ENCODE measurements around the gene ZNF107.

ZNF107 gene

DNA sequence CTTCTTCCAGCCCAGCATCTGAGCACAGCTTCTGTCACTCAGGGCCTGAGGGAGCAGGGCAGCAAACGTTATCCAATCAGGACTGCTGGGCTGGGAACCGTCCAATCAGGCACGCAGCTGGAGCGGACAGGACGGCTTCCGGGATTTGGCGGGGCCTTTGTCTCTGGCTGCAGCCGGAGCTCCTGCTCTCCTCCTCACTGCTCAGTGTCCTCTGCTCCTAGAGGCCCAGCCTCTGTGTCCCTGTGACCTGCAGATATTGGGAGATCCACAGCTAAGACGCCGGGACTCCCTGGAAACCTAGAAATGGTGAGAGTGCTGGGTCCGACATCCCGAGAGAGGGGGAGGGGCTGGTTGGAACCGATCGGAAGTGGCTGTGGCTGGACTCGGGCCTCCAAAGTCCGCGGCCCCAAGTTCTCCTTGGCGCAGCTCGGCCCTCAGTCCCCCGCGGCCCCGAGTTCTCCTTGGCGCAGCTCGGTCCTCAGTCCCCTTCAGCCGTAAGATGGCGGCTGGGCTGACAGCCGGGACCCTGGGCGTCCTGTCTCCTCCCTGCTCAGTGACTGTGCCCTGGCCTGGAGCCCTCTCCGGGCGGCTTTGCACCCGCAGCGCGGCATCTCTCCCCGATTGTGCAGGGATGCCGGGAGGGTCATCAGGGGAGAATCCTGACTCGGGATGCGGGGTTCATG is at the start of gene ZNF107:
Gene ZNF107 (plus strand): TSS at position 154 of the 683 bp plus-strand sequence. CDS start 150 bp downstream, at position 304.
- peak; percentile 92 for DNase-seq

DNA sequence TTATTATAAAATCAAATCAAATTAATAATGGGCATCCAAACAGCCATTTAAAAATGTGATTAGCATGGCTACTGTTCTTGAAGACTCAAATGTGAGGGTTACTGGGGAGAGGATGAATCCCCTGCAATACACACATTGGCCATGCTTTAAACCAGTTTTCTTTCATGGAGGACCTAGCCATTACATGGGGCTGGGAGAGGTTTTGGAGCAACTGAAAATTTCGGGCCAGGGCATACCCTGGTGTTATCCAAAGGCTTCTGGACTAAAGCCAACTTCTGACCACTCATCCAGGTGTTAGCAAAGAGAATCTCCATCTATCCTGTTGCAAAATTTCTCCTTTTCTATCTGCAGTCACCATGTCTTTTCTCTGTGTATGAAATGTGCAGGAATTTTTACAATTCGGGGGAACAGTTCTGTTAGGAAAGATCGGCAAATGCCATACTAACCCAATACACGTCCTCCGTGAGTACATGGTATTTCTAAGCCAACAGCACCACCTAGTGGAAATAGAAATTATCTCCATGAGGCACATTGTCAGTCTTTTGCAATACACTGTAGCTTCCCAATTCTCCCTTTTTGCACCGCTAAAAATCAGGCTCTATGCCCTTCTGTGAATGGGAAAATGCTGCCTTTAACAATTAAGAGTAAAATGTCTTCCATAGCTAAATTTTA is 47.0 kb upstream of the ZNF107 start:
- DNase-seq: no peak

DNA sequence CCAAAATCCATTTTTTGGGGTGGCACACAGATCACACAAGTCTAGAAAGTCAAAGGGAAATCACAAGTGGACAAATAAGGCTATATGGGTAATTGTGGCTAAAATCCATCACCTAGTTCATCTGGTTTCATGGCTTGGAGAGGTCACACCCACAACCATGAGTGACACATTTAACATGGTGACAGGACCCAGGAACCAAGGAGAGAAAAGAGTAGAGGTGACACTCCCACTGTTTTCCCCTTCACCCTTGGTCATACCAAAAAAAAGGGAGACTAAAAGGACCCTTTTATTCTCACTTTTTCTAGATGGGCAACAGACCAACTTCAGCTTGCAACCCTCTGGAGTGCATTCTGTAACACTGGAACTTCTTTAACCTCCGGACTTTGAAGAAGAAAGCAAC is 46.2 kb upstream of the ZNF107 start:
- DNase-seq: no peak

DNA sequence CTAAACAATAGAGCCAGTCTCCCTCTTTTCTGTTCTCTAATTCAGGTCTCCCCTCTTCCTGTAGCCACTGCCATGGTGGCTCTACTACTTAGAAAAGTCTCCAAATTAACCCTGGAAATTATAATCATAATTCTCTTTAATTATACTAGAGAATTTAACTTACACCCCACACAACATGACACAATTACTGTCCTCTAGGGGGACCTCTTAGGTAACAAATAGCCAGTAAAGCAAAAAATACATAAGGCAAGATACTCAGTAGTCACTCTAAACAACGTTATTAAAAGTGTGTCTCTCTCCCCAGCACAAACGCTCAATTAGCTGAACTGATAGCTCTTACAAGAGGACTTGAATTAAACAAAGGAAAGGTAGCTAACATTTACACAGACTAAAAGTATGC is 44.3 kb upstream of the ZNF107 start:
- no peak for DNase-seq

DNA sequence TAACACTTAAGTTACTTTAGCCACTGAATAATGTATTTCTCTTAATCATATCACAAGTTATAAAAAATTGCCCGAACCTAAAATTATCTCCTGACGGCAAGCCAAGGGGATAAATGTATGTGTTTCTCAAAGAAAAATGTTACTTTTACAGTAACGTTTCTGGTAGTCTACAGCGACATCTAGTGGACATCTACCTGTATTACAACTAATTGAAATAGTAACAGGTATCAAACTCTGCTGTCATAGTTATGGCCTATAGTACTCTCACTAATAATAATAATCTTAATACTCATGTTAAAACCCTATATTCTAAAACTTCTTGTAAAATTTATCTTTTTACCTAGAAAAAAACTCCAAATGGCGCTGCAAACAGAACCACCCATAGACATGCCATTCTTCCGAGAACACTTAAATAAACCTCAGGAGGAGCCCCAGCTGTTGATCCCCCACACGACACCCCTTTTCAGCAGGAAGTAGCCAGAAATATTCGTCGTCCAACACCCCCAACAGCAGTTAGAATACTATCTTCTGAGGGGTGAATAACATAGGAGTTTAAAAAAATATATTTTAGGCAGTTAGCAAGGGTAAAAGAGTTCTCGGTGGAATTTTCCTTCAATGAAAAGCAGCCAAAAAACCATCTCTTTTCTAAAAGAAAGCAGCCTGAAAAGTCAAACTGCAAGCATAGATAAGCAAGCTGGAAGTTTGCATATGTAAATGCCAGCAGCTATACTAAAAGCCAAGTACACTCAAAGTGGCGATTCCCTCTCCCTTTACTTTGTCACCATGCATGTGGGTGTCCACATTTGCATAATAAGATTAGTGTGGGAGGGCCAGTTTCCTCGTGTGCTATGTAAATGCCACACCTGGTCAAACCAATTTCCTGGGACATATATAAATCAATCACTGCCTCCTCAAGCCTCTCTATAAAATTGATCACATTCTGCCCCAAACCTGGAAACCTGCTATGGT is 40.5 kb upstream of the ZNF107 start:
- DNase-seq: no peak

DNA sequence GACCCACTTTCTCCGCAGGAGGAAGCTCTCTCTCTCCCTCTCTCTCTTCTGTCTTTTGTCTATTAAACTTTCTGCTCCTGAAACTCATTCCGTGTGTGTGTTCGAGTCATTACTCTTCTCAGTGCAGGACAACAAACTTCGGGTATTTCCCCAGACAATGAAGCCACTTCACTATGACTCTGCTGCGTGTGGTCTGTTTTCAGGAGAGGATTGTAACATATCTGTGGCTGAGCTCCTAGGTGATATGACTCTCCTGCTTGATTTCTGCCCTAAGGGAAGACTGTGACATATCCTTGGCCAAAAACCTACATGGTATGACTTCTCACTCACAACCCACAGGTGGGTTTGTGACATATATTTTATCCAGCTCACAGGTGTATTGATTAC is 39.9 kb upstream of the ZNF107 start:
- no peak for DNase-seq

DNA sequence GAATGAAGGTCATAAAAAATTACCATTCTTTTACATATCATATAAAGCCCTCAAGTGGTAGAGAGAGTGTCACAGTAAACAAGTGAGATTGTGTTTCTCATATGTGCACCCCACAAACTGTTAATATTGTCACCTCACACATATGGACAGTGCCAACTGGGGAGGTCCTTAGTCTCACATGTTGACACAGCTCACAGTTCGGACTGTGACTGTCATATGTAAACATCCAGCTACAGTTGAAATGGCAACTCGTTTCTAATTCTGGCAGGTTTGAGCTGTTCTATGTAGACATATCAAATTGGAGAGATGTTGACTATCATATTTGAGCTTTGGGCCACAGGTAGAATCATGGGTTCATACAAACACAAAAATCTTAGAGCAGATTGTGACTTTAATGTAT is 39.4 kb upstream of the ZNF107 start:
- DNase-seq: no peak

DNA sequence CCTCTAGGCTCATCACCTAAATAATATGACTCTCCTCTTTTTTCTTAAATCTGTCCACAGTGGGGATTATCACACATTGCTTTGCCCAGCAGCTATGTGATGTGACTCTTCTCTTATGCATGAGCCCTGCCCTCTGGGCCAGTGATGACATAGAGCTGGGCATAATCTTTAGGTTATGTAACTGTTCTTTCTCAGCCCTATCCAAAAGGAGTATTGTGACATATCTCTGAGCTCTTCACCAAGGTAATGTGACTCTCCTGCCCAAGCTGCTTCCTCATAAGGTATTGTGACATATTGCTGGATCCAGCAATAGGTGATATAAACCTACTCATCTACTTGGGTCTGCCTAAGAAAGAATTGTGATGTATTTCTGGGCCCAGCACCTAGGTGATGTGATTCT is 37.7 kb upstream of the ZNF107 start:
- DNase-seq: no peak

DNA sequence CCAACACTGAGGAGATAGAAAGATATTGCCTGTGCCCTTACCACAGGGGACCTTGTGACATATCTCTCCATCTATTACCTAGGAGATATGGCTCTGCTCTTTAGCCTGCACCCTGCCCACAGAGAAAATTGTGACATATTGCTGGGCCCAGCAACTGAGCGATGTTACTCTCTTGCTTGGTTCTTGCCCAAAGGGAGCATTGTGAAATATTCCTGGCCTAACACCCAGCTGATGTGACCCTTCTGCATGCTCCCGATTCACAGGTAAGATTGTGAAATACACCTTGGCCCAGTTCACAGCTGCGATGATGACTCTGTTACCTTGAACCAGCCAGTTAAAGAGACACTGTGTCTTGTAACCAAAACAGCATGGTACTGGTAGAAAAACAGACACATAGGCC is 37.2 kb upstream of the ZNF107 start:
- no peak for DNase-seq

DNA sequence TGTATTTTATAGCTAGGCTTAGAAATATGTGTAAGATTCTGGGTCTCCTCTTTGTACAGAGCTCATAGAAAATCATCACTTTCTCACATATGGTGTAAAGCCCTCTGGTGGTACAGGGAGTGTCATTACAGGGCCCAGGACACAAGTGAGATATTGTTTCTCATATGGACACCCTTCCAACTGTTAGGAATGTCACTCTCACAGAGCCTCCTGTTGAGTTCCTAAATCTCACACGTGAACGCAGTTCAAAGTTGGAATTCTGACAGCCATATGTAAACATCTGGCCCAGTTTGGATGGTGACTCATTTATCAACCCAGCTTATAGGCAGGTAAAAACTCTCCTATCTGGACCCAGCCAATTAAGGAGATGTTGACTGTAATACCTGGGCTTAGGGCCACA is 35.4 kb upstream of the ZNF107 start:
- no peak for DNase-seq

DNA sequence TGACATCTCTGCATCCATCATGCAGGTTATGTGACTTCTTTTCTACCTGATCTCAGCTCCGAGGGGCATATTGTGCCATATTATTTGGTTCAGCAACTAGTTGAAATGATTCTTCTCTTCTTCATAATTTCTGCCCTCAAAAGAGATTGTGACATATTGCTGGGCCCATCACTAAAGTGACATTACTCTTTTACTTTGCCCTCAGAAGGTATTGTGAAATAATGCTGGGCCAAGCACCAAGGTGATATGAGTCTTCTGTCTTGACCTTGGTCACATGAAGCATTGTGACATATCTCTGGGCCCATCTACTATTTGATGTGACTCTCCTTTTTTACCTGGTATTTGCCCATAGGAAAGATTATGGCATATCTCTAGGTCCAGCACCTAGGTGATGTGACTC is 33.9 kb upstream of the ZNF107 start:
- no peak for DNase-seq

DNA sequence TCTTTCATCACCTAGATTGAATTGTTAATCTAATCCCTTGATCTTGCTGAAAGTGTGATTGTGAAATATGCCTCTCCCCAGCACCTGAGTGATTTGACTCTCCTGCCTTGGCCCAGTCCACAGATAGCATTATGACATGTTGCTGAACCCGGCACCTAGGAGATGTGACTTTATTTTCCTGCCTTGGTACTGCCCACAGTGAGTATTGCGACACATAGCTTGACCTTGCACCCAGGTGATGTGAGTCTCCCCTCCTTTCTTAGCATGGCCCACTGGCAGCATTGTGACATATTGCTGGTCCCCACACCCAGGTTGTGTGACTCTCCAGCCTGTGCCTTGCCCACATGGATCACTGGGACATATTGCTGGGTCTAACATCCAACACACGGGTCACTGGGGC is 32.5 kb upstream of the ZNF107 start:
- DNase-seq: no peak

DNA sequence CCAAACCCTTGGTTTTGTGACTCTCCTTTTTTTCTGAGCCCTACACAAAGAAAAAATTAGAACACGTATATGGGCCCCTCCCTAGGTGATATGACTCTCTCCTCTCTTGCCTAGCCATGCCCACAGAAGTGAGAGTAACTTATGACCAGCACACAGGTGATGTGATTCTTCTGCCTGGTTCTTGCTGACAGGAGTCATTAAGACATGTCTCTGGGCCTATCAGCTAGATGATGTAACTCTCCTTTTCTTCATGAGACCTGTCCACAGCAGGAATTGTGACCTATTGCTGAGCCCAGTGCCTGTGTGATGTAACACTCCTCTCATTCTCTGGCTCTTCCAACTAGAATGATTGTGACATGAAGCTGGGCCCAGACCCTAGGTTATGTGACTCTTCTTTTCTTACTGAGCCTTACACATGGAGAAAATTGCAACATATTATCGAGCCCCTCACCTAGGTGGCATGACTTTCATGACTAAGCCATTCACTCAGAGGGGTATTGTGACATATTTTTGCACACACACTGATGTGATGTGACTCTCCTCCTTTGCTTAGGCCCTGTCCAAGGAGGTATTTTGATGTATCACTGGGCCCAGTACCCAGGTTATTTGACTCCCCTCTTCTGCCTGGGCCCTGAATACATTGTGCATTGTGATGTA is 31.4 kb upstream of the ZNF107 start:
- no peak for DNase-seq

DNA sequence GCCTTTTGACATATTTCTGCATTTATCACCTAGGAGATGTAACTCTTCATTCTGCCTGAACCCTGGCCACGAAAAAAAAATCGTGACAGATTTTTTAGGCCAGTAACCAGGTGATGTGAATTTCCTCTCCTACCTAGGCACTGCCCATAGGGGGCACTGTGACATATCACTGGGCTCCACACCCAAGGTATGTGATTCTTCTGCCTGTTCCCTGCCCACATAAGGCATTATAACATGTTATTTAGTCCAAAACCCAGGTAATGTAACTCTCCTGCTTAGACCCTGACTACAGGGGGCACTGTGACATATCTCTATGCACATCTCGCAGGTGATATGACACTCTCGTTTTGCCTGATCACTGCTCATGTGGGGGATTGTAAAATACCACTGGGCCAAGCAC is 29.5 kb upstream of the ZNF107 start:
- DNase-seq: no peak

DNA sequence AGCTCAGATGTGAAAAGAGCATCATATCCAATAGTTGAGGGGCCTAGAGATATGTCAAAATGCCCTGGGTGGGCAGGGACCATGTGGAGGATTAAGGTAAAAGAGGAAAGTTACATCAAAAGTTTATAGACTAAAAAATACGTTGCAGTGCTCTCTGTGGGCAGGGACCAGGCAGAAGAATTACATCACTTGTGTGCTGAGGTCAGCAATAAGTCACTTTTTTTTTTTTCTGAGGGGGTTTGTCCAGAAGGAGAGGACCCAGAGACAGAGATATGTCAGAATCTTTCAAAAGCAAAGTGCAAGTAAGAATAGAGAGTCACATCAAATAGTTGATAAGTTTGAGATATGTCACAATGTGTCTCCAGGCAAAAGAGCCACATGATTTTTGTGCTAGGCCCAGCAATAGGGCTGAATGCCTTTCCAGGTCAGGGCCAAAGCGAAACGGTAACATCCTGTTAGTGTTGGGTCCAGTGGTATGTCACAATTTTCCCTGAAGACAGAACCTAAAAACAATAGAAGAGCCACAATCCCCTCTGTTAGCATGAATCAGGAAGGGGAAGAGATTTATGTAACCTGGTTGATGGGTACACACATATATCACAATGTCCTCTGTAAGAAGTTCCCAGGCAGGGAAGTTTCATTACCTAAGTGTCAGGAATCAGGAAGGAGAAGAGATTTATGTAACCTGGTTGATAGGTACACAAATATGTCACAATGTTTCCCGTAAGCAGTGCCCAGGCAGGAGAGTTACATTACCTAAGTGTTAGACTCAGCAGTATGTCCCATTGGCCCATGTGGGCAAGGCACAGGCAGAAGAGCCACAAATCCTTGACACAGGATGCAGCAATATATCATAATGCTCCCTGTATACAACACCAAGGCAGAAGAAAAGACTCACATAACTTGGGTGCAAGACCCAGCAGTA is 28.1 kb upstream of the ZNF107 start:
- no peak for DNase-seq

DNA sequence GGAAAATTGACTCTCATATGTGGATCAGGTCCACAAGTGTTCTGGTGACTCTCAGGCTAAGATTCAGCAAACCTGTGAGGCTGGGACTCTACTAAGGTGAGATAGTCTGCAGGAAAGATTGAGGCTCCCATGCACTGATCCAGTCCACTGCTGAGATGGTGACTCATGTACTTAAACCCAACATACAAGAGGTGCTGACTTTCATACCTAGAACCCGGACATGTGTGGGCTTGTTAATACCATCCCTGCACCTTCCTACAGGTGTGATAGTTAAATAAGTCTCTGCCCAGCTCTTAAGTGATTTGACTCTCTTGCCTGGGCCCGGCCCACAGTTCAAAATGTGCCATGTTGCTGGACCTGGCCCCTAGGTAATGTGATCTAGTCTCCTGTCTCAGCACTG is 27.1 kb upstream of the ZNF107 start:
- DNase-seq: no peak

DNA sequence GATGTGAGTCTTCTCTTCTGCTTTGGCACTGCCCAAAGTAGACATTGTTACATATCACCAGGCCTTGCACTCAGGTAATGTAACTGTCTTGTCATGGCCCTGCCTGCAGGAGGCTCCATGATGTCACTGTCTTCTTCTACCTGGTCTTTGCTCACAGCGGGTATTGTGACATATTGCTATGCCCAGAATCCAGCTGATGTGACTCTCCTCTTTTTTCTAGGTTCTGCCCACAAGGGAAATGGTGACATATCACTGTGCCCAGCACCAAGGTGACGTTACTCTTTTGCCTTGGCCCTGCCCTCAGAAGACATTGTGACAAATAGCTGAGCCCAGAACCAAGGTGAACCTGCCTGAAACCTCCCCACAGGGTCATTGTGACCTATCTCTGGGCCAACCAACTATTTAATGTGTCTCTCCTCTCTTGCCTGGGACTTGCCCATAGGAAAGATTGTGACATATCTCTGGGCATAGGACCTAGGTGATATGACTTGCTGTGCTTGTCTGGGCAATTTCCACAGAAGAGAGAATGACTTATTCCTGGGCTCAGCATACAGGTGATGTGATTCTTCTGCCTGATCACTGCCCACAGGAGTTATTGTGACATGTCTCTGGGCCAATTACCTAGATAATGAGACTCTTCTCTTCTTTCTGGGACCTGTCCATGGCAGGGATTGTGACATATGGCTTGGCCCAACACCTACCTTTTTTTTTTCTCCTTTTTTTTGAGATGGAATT is 26.5 kb upstream of the ZNF107 start:
- DNase-seq: no peak

DNA sequence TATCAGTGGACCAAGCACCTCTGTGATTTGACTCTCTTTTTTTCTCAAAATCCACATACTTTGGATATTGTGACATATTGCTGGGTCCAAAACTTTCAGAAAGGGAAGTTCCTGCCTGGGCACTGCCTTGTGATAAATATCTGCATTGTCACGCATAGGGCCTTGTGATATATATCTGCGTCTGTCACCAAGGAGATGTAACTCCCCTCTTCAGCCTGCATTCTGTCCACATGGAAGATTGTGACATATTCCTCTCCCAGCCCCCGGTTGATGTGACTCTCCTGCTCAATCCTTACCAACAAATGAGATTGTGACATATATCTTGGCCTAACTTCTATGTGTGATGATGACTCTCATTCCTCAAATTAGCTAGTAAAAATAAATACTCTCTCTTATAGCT is 25.4 kb upstream of the ZNF107 start:
- DNase-seq: no peak

DNA sequence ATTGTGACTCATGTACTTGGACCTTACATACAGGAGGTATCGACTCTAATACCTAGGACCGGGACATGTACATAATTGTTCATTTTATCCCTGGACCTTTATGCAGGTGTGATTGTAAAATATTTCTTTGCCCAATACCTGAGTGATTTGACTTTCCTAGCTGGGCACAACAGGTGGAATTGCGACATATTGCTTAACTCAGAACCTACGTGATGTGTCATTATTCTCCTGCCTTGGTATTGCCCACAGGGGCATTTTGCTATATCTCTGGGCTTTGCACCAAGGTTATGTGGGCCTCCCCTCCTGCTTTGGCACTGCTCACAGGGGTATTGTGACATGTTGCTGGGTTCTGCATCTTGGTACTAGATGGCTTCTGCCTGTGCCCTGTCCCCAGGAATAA is 23.9 kb upstream of the ZNF107 start:
- DNase-seq: no peak

DNA sequence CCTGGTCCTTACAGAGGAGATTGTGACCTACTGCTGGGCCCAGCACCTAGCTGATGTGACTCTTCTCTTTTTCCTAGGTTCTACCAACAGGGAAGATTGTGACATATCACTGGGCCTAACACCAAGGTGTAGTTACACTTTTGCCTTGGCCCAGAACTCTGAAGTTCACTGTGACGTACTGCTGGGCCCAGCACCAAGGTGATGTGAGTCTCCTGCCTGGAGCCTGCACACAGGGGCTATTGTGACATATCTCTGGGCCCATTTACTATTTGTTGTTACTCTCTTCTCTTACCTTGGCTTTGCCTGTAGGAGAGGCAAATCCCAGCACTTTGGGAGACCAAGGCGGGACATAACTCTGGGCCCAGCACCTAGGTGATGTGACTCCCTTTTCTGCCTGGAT is 23.1 kb upstream of the ZNF107 start:
- DNase-seq: no peak

DNA sequence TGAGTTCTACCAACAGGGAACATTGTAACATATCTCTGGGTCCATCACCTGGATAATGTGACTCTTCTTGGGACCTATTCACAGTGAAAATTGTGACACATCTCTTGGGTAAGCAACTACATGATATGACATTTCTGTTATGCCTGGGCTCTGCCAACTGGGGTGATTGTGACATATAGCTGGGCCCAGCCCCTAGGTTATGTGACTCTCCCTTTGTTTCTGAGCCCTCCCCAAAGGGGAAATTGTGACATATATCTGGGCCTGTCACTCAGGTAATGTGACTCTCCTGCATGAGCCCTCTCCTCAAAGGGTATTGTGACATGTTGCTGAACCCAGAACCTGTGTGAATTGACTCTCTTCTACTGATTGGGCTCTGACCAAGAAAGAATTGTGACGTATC is 22.4 kb upstream of the ZNF107 start:
- no peak for DNase-seq
